Measurements from ENCODE around the gene EXOC4. TPM values are rescaled to one million over a fixed set of nuclear protein-coding genes. Genes with fewer than 3 reads are reported as not detected.

The EXOC4 gene
- total and polyA plus RNA-seq, 2 of the 13 experiments (the other 11 are each of a cell fraction or from before 2014, with no cell fraction given), result 22.5 to 39.0 TPM

- Histone ChIP-seq H3K4me1 (ENCODE audit: insufficient read depth, low read length) (no peaks in the 10 kb centered on the region), H3K9ac (ENCODE audit: insufficient read depth, low read depth, low read length) (no peak overlapping the region), H3K27ac (ENCODE audit: extremely low read length, insufficient read depth, low read length) (no peak overlapping the region), H3K4me2 (ENCODE audit: low read depth, low read length) (no peak overlapping the region), H4K20me1 (ENCODE audit: insufficient read depth, low read length) (no peaks in the 10 kb centered on the region), H2AFZ (ENCODE audit: low read length) (no peak overlapping the region), H3K36me3 (replicated peaks in 1 of 2; ENCODE audit: control insufficient read depth in 1 of 2, insufficient read depth in 2 of 2, low read length in 2 of 2) (peaks cover 0 to 2% of the 10 kb centered on the region in 2 experiments; a peak in 1 of 5 replicates), H3K27me3 (ENCODE audit: control insufficient read depth in 1 of 2, insufficient read depth in 2 of 2, low read length in 2 of 2) (no peaks in the 10 kb centered on the region), H3K9me3 (ENCODE audit: low read length) (no peaks in the 10 kb centered on the region), H3K79me2 (ENCODE audit: insufficient read depth, low read length) (no peaks in the 10 kb centered on the region), H3K4me3 (replicated peaks in 1 of 3; ENCODE audit: insufficient read depth in 1 of 3, low read depth in 2 of 3, low read length in 3 of 3) (no peak overlapping the region)
- intact Hi-C loops (cut with micrococcal nuclease; ENCODE audit: unreplicated experiment) (no loop called here), in situ Hi-C loops (cut with HindIII; ENCODE audit: extremely low pct_ligation_motif_present, low pct_unique_long_range_greater_than_20kb) (no loop called here)
- POLR2A ChIA-PET, result no interaction called here
- TF ChIP-seq ZBTB20 (CRISPR knock-in tag; IDR thresholded peaks at IDR 0.05; ENCODE audit: borderline replicate concordance, low read depth) (no peak), HOXA7 (CRISPR knock-in tag; IDR thresholded peaks at IDR 0.05) (no peak), ATF7 (IDR thresholded peaks at IDR 0.05) (no peak), ATF7 (CRISPR knock-in tag; IDR thresholded peaks at IDR 0.05) (no peak), ZNF326 (CRISPR knock-in tag; IDR thresholded peaks at IDR 0.05; ENCODE audit: borderline replicate concordance) (no peak), YY1 (IDR thresholded peaks at IDR 0.05; ENCODE audit: insufficient read depth, insufficient replicate concordance, low read depth, low read length) (no peak), ZNF788 (CRISPR knock-in tag; IDR thresholded peaks at IDR 0.05; ENCODE audit: borderline replicate concordance) (no peak), ZNF24 (IDR thresholded peaks at IDR 0.05) (no peak), SUZ12 (IDR thresholded peaks at IDR 0.05; ENCODE audit: low read depth, low read length) (no peak), HOXA9 (CRISPR knock-in tag; IDR thresholded peaks at IDR 0.05; ENCODE audit: borderline replicate concordance) (no peak), MEIS2 (CRISPR knock-in tag; IDR thresholded peaks at IDR 0.05) (no peak), ZNF800 (CRISPR knock-in tag; IDR thresholded peaks at IDR 0.05) (no peak), RFX1 (IDR thresholded peaks at IDR 0.05) (no peak), CREB1 (IDR thresholded peaks at IDR 0.05) (no peak), CREB1 (CRISPR knock-in tag; IDR thresholded peaks at IDR 0.05) (no peak), ZNF547 (CRISPR knock-in tag; IDR thresholded peaks at IDR 0.05) (no peak), ZNF20 (CRISPR knock-in tag; IDR thresholded peaks at IDR 0.05) (no peak)
- ATAC-seq (no peak), DNase-seq (ENCODE audit: low spot score) (no peak), FAIRE-seq (no peak)
- WGBS (ENCODE audit: low lambda C conversion rate), result 89% methylated on average over 5 of the region's 5 CpGs
- BruUV-seq (replicated peaks), result no TSS peak
- CTCF ChIA-PET (ENCODE audit: low intra/inter-chr PET ratio, low total read pairs), result no interaction called here
These were observed 47.9 kb downstream of the EXOC4 start for GRCh38 chr7:133300811-133301210.

Measured in HepG2 (cell line).